Esophagus squamous epithelium (tissue), 5 donors: Measurements from ENCODE around the gene PTGR1. TPM values are rescaled to one million over a fixed set of nuclear protein-coding genes. Genes with fewer than 3 reads are reported as not detected.

Source experiments
- DNase-seq: peaks from one replicate; lab custom pipeline; 2025; lab: John Stamatoyannopoulos, UW
- H3K27ac ChIP-seq, 4 donors: fragments of 200-600 bp; sonication (generic); one replicate each; pipeline ENCODE4 v1.5.1; 2016 to 2019; ENCODE audit warnings: mild to moderate bottlenecking in 1 of 4
- H3K27me3 ChIP-seq, 4 donors: fragments of 200-600 bp; sonication (generic); 1 replicate in 3 of 4; 2 replicates in 1 of 4; pipeline versions ENCODE4 v1.5.1 to v1.6.0; 2017 to 2021; ENCODE audit warnings: antibody characterized with exemption in 1 of 4
- H3K36me3 ChIP-seq, 3 donors: fragments of 200-600 bp; sonication (generic); one replicate each; pipeline ENCODE4 v1.5.1; 2016 to 2019
- H3K4me1 ChIP-seq, 3 donors: fragments of 200-600 bp; sonication (generic); one replicate each; pipeline ENCODE4 v1.5.1; 2017 to 2019
- H3K4me3 ChIP-seq, 4 donors: fragments of 200-600 bp; sonication (generic); 1 replicate in 3 of 4; 2 replicates in 1 of 4; pipeline ENCODE4 v1.5.1; 2016 to 2019; ENCODE audit warnings: mild to moderate bottlenecking in 2 of 4, moderate library complexity in 1 of 4
- H3K9me3 ChIP-seq, 3 donors: fragments of 200-600 bp; sonication (generic); one replicate each; pipeline ENCODE4 v1.5.1; 2016 to 2019
- CTCF ChIP-seq, 6 experiments: fragments of 450-650 bp in 4 of 6; fragments of 200-600 bp in 2 of 6; sonication (generic) in 2 of 6; IDR thresholded peaks; one replicate each; pipeline ENCODE4 v1.5.1; 2016 to 2019; ENCODE audit warnings: antibody characterized with exemption in 6 of 6, mild to moderate bottlenecking in 4 of 6, moderate library complexity in 4 of 6
- POLR2A ChIP-seq, 4 donors: fragments of 450-650 bp; IDR thresholded peaks; one replicate each; pipeline ENCODE4 v1.6.1; 2017; ENCODE audit warnings: antibody characterized with exemption in 4 of 4, mild to moderate bottlenecking in 4 of 4, moderate library complexity in 3 of 4
- WGBS, 2 donors: methylation state at CpG; one replicate each; pipeline ENCODE4 v1.1.5; 2018; 5-methylcytosine and 5-hydroxymethylcytosine counted together
- intact Hi-C: fragments of 100-400 bp; cut with DNase I; formaldehyde crosslinking; loops from one replicate; pipeline ENCODE4 v1.15.0; 2022
- total RNA-seq, 4 donors: library from RNA; depleted of rRNA; stranded (reverse); fragments of >200 nt; gene quantifications; one replicate each; pipeline ENCODE4 v1.1.0, GENCODE V29; 2016
- donor health status: DM: yes; HTN: yes; CAD: no.

PTGR1 gene
- total RNA-seq, 4 donors from 2014 or later: 61.6 to 304 (median 170) TPM

GRCh38 chr9:111597852-111598732 lies 1.4 kb downstream of the PTGR1 start:
- TF ChIP-seq CTCF (IDR thresholded peaks at IDR 0.05): peak in 5 of 6 experiments; percentile 48 to 68 (median 56)
- TF ChIP-seq POLR2A (IDR thresholded peaks at IDR 0.05): no peak
- no peaks in the 10 kb centered on the region for H3K27me3 ChIP-seq
- H3K4me3 ChIP-seq: peak overlapping the region; percentile 73 to 90 (median 79)
- intact Hi-C loops: loop anchor here (10.0 kb wide), 1 partner anchor 97 kb away; no protein-coding TSS in a partner anchor
- peak overlapping the region; percentile 88 to 93 (median 90) for H3K27ac ChIP-seq
- H3K9me3 ChIP-seq: no peaks in the 10 kb centered on the region
- H3K4me1 ChIP-seq: peaks cover 6 to 47% (median 8%) of the 10 kb centered on the region in 3 donors
- DNase-seq: no peak
- peaks cover 5 to 41% (median 10%) of the 10 kb centered on the region in 3 donors for H3K36me3 ChIP-seq
- WGBS, 2 donors: 0 to 1% methylated on average over 31 to 35 of the region's 41 CpGs

DNA sequence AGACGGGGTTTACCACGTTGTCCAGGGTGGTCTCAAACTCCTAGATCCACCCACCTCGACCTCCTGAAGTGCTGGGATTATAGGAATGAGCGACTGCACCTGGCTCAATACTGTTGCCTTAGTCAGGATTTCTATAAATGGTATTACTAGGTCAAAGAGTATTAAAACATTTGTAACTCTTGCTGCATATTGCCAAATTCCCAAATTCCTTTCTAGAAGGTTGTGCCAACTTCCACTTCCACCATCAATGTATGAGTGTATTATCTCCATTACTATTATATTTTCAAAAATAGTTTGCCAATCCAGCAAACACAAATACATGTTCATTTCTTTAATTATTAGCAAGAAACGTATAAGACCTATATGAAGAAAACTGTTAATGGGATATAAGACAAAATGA lies 10.6 kb downstream of the PTGR1 start:
- no peaks in the 10 kb centered on the region for H3K9me3 ChIP-seq
- intact Hi-C loops: no loop called here
- no peak overlapping the region for H3K4me3 ChIP-seq
- no peaks in the 10 kb centered on the region for H3K4me1 ChIP-seq
- H3K27me3 ChIP-seq: no peaks in the 10 kb centered on the region
- no peak for DNase-seq
- no peak overlapping the region for H3K27ac ChIP-seq
- peaks cover 0 to 94% (median 13%) of the 10 kb centered on the region in 3 donors for H3K36me3 ChIP-seq
- WGBS, 2 donors: 70 to 90% methylated on average over 5 of the region's 5 CpGs
- no peak for TF ChIP-seq CTCF (IDR thresholded peaks at IDR 0.05)
- no peak for TF ChIP-seq POLR2A (IDR thresholded peaks at IDR 0.05)

GRCh38 chr9:111586378-111586777 lies 13.1 kb downstream of the PTGR1 start:
- Histone ChIP-seq H3K27ac (no peak overlapping the region), H3K4me1 (no peaks in the 10 kb centered on the region), H3K36me3 (peaks cover 11 to 94% (median 26%) of the 10 kb centered on the region in 3 donors), H3K27me3 (no peaks in the 10 kb centered on the region), H3K9me3 (no peaks in the 10 kb centered on the region), H3K4me3 (no peak overlapping the region)
- WGBS, 2 donors: 84 to 91% methylated on average over 5 of the region's 5 CpGs
- DNase-seq: no peak
- TF ChIP-seq POLR2A (IDR thresholded peaks at IDR 0.05) (no peak), CTCF (IDR thresholded peaks at IDR 0.05) (no peak)
- intact Hi-C loops: no loop called here

DNA sequence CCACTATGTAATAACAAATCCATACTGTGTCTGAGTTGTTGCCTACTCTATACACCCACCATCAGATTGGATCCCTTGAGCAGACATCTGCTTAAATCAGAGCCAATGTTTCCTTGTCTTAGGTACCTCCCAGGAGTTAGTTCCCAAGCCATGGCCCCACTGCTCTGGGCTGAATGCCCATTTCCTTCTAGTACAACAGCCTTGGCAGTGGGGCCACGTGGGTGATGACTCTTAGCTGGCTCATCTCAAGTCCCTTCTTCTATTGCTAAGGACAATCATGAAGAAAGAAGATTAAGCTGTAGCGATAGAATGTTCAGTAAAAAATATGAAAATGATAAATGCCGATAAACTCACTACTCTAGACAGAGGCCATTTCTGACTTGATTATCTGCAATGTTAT lies 16.6 kb downstream of the PTGR1 start:
- no peak for DNase-seq

More for the DNA sequence above, 16.6 kb downstream of the PTGR1 start:
- intact Hi-C loops: no loop called here
- Histone ChIP-seq H3K27me3 (no peaks in the 10 kb centered on the region), H3K4me1 (no peaks in the 10 kb centered on the region), H3K36me3 (peaks cover 16 to 97% (median 36%) of the 10 kb centered on the region in 3 donors), H3K27ac (no peak overlapping the region), H3K9me3 (no peaks in the 10 kb centered on the region), H3K4me3 (no peak overlapping the region)
- TF ChIP-seq POLR2A (IDR thresholded peaks at IDR 0.05): no peak
- TF ChIP-seq CTCF (IDR thresholded peaks at IDR 0.05): no peak
- 74 to 93% methylated on average over 2 to 3 of the region's 3 CpGs for WGBS, 2 donors
